Inflammatory macrophage treated with lipopolysaccharide for 1 hour (primary cell): ENCODE measurements around the gene HNMT.
"Not testable (repeated sequence)": the region's sequence is repeated elsewhere in the genome, so short reads cannot be mapped to it uniquely, and the experiment has no call there.

Experiments
- DNase-seq, 2 donors: peaks; one replicate each; pipeline ENCODE4 v3.0.0-alpha.2; 2020 to 2022

HNMT gene

GRCh38 chr2:137975280-137976271 is 11.3 kb downstream of the HNMT start:
- DNase-seq: no peak

- DNase-seq: no peak
Observed at GRCh38 chr2:137976274-137976673, 12.0 kb downstream of the HNMT start.

GRCh38 chr2:137977790-137978189 is 13.5 kb downstream of the HNMT start:
- no peak for DNase-seq

GRCh38 chr2:137980459-137980858 is 16.2 kb downstream of the HNMT start:
- no peak for DNase-seq

GRCh38 chr2:137981112-137981656 is 16.9 kb downstream of the HNMT start:
- DNase-seq: peak; percentile 39 to 45

- no peak for DNase-seq
Observed at GRCh38 chr2:137983581-137983980, 19.3 kb downstream of the HNMT start.

GRCh38 chr2:137986268-137986667 is 22.0 kb downstream of the HNMT start:
- DNase-seq: no peak

GRCh38 chr2:137987011-137987410 is 22.7 kb downstream of the HNMT start:
- DNase-seq: no peak

- DNase-seq: no peak
Observed at GRCh38 chr2:137991078-137991477, 26.8 kb downstream of the HNMT start.

- DNase-seq: no peak
Observed at GRCh38 chr2:137992039-137992646, 27.9 kb downstream of the HNMT start.

- DNase-seq: not testable (repeated sequence)
Observed at GRCh38 chr2:137993715-137994476, 29.6 kb downstream of the HNMT start.

GRCh38 chr2:137995368-137995767 is 31.1 kb downstream of the HNMT start:
- DNase-seq: not testable (repeated sequence)

GRCh38 chr2:137996158-137996557 is 31.9 kb downstream of the HNMT start:
- DNase-seq: not testable (repeated sequence)

GRCh38 chr2:137997733-137998132 is 33.5 kb downstream of the HNMT start:
- no peak for DNase-seq

- no peak for DNase-seq
Observed at GRCh38 chr2:137998503-137998902, 34.2 kb downstream of the HNMT start.

GRCh38 chr2:137999273-137999672 is 35.0 kb downstream of the HNMT start:
- no peak for DNase-seq

GRCh38 chr2:138000009-138000408 is 35.7 kb downstream of the HNMT start:
- DNase-seq: peak; percentile 20 to 54

GRCh38 chr2:138000796-138001195 is 36.5 kb downstream of the HNMT start:
- DNase-seq: no peak

GRCh38 chr2:138003411-138003810 is 39.1 kb downstream of the HNMT start:
- DNase-seq: no peak

- no peak for DNase-seq
Observed at GRCh38 chr2:138007431-138007830, 43.2 kb downstream of the HNMT start.

- no peak for DNase-seq
Observed at GRCh38 chr2:138009622-138010021, 45.3 kb downstream of the HNMT start.

GRCh38 chr2:138010890-138011289 is 46.6 kb downstream of the HNMT start:
- DNase-seq: no peak

- DNase-seq: no peak
Observed at GRCh38 chr2:138012082-138012481, 47.8 kb downstream of the HNMT start.
